22Rv1 (cell line): ENCODE measurements around the gene EYS.

ENCODE experiments used
- H3K27ac ChIP-seq: fragments of 450-650 bp; 2 replicates; pipeline ENCODE4 v1.5.1; 2017
- ZFX ChIP-seq: fragments of 450-650 bp; IDR thresholded peaks from 2 replicates; pipeline ENCODE4 v1.6.1; 2017; ENCODE audit warnings: antibody characterized with exemption, borderline replicate concordance
- TF ChIP-seq, protein P1 (sequence below): fragments of 450-650 bp; IDR thresholded peaks from 2 replicates; pipeline ENCODE4 v1.5.1; 2017; ENCODE audit warnings: mild to moderate bottlenecking

EYS gene

DNA sequence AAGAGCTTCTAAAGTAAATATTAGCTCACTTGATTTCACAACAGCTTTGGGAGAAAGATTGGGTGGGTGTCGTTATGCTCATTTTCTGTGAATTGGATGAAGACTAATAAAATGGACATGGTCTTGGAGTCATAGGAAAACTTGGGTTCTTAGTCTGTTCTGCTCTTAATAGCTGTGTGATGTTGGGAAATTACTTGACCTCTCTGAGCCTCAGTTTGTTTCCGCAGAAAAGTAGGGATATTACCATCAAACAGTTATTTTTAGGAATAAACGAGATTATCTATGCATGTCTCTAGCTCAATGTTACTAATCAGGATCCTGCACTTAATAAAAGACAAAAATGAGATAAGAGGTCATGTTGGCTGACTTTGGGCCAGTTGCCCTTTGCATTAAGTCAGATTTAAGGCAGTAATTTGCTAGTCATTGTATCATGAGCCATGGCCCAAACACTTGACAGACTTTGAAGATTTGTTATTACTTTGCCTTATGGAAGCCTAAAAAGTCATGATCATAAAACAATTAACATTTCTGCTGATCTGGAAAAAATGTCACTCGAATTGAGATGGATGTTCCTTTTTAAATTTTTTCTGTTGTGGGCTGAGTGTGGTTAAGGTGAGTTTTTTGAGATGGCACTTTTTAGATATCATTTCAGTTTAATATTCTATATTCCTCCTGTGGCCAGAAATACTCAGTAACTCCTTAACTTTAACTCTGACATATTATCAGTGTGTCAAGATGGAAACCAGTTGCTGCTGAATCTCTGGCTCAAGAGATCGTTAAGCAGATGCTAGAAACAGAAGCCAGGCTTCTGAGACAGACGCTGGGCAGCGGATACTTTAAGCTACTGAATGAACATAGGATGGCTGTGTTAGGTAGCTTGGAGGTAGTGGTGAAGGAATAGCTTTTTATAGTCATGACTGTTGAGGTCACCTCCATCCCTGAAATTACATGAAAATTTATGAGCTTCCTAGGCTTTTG lies 1779.8 kb downstream of the EYS start:
- TF ChIP-seq, protein P1, sequence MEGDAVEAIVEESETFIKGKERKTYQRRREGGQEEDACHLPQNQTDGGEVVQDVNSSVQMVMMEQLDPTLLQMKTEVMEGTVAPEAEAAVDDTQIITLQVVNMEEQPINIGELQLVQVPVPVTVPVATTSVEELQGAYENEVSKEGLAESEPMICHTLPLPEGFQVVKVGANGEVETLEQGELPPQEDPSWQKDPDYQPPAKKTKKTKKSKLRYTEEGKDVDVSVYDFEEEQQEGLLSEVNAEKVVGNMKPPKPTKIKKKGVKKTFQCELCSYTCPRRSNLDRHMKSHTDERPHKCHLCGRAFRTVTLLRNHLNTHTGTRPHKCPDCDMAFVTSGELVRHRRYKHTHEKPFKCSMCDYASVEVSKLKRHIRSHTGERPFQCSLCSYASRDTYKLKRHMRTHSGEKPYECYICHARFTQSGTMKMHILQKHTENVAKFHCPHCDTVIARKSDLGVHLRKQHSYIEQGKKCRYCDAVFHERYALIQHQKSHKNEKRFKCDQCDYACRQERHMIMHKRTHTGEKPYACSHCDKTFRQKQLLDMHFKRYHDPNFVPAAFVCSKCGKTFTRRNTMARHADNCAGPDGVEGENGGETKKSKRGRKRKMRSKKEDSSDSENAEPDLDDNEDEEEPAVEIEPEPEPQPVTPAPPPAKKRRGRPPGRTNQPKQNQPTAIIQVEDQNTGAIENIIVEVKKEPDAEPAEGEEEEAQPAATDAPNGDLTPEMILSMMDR: no peak
- no peak for TF ChIP-seq ZFX

DNA sequence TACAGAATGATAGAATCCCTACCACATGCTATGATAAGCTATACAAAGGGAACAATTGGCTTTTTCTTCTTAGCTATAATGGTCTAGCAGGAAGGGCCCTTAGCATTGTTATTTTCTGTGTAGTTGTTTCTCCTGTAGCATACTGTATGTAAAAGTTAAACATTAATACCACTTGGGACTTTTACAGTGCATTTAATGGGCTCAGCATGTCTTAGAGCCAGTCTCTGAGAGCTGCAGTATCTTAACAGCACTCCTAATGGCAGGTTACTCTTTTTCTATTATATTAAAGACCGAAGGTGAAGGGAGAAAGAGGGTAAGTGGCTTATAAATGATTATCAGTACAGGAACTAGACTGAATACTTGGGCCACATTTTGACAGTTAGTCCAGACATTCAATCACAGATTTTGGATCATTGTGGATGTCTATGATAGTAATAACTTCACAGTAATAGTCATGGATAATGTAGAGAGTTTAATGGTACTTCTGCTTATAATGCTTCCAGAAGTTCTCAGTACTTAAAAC lies 1780.7 kb downstream of the EYS start:
- TF ChIP-seq ZFX: no peak
- TF ChIP-seq, protein P1: no peak

More for the DNA sequence above, 1779.8 kb downstream of the EYS start:
- no peak overlapping the region for H3K27ac ChIP-seq

DNA sequence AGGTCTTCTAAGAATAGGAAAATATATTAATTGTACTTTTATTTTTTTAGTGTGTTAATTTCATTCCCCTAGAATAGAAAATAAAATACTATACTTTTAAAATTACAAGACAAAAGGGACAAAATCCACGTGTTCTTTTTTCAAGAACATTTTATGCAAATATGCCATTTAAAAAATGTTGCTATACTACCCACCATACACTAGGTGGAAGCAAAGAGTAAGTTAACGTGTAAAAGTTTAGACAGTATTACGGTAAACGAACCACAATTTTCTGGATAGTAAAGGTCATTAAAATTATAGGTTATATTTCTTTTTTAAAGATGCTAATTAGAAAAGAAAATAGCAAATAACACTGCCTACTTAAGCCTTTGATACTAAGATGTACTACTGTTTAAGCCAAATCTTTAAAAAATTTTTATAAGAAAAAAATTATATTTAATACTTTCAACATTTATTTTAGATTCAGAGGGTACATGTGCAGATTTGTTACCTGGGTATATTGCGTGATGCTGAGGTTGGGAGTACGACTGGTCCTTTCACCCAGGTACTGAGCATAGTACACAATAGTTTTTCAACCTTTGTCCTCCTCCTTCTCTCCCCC lies 1783.8 kb downstream of the EYS start:
- TF ChIP-seq, protein P1: peak; percentile 76
- no peak for TF ChIP-seq ZFX
- H3K27ac ChIP-seq: no peak overlapping the region

More for the DNA sequence above, 1780.7 kb downstream of the EYS start:
- H3K27ac ChIP-seq: no peak overlapping the region

GRCh38 chr6:63919556-63920110 lies 1787.4 kb downstream of the EYS start:
- TF ChIP-seq, protein P1: no peak
- TF ChIP-seq ZFX: no peak
- H3K27ac ChIP-seq: no peak overlapping the region

DNA sequence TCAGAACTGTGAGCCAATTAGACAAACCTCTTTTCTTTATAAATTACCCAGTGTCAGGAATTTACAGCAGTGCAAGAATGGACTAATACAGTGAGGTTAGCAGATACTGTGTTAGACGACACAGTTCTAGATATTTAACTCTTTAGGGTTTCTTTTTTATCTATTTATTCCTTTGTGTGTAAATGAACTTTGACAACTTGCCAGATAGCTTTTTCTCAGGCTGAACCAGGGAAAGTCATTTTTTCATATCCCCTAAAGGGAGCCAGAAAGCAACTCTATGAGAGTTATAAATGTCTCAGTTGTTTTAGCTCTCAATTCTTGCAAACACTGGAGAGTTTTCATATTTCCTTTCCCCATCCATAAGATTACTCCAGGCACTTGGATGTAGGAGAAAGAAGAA lies 1794.1 kb downstream of the EYS start:
- TF ChIP-seq, protein P1: no peak
- no peak for TF ChIP-seq ZFX
- no peak overlapping the region for H3K27ac ChIP-seq

DNA sequence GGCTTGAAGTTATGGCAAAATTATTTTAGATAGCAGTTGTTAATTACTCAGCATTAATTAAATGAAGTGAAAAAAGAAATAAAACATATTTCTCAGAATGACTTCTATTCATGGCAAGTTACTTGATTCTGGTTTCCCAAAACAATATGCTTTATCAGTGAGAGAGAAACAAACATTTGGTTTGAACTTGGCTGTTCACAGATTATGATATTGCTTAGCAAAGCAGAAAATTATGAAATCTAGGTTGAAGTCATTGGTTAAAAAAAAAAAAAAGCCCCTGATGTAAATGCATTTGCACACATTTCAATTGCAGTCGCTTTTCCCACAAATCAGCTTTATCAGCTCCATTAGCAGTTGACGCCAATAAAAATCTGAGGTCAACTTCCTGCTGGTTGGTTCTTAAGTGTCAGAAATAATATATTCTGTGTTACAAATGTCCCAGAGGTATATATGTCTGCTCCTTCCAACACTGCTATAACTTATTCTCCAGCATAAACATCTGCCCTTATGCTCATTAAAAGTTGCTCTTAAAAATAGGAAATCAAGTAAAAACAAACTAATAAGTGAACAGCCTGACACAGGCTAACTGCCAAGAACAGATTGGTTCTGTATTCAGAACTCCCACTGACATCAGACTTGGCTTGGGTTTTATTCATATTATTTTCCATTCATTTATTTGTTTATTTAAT lies 1796.0 kb downstream of the EYS start:
- H3K27ac ChIP-seq: no peak overlapping the region
- TF ChIP-seq, protein P1: no peak
